Measurements from ENCODE around the gene CELSR1.

Gene CELSR1

DNA sequence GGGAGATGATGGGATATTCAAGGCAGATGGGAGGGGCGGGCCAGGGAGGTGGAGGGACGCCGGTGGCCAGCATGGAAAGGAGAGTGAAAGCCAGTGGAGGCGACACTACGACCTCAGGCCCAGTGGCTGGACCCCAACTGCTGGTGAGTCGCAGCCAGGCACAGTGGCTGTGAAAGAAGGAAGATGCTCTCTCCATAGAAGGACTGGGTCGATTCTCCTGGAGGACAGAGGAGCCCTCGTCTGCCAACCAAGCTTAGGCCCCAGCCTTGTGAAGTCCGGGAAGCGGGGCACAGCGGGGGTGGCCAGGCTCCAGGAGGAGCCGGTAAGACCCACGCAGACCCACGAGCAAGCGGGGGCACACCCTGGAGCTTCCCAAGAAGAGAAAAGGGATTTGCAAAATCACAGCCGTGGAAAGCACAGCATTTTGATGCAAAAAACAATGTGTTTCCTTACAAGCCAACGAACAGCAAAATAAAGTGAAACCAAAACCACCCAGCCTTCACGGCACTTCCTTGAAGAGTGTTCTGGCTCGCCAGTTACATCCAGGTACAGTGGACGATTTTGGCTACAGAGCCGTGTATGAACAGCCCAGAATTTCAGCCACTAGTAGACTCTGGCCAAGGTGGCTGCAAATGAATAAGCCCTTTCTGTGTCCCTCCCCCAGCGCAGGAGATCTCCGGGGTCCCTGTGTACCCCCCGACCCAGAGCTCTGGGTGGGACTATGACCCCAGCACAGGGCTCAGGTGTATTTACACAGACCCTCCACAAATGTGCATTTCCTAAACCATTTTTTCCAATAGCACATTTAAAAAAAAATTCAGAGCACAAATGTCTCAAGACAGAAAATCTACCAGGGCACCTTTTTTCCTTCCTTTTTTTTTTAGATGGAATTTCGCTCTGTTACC is 105.0 kb downstream of the CELSR1 start:
- Histone ChIP-seq H4K20me1 (ENCODE audit: insufficient read depth, low read length) (no peaks in the 10 kb centered on the region), H3K4me3 (ENCODE audit: low read length) (peak overlapping the region; percentile 73), H3K27ac (ENCODE audit: low read length) (no peak overlapping the region), H2AFZ (ENCODE audit: low read depth, low read length) (peak overlapping the region; percentile 96), H3K9ac (ENCODE audit: low read length) (peak overlapping the region; percentile 52), H3K27me3 (ENCODE audit: low read depth, low read length) (peaks cover 14% of the 10 kb centered on the region), H3K36me3 (replicated peaks; ENCODE audit: low read depth, low read length) (no peaks in the 10 kb centered on the region), H3K4me2 (ENCODE audit: low read length) (peak overlapping the region; percentile 89), H3K79me2 (ENCODE audit: low read length) (no peaks in the 10 kb centered on the region), H3K9me3 (ENCODE audit: insufficient read depth, low read length) (no peaks in the 10 kb centered on the region), H3K4me1 (ENCODE audit: low read length) (peaks cover 20% of the 10 kb centered on the region)
- no peak for TF ChIP-seq EZH2phosphoT487 (IDR thresholded peaks at IDR 0.05; ENCODE audit: low read depth)
- TF ChIP-seq, protein P1, sequence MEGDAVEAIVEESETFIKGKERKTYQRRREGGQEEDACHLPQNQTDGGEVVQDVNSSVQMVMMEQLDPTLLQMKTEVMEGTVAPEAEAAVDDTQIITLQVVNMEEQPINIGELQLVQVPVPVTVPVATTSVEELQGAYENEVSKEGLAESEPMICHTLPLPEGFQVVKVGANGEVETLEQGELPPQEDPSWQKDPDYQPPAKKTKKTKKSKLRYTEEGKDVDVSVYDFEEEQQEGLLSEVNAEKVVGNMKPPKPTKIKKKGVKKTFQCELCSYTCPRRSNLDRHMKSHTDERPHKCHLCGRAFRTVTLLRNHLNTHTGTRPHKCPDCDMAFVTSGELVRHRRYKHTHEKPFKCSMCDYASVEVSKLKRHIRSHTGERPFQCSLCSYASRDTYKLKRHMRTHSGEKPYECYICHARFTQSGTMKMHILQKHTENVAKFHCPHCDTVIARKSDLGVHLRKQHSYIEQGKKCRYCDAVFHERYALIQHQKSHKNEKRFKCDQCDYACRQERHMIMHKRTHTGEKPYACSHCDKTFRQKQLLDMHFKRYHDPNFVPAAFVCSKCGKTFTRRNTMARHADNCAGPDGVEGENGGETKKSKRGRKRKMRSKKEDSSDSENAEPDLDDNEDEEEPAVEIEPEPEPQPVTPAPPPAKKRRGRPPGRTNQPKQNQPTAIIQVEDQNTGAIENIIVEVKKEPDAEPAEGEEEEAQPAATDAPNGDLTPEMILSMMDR (IDR thresholded peaks at IDR 0.05; ENCODE audit: low read depth, low read length), result no peak

GRCh38 chr22:46430961-46431838 is 106.2 kb downstream of the CELSR1 start:
- H3K4me3 ChIP-seq (ENCODE audit: low read length), result no peak overlapping the region
- no peaks in the 10 kb centered on the region for H3K9me3 ChIP-seq (ENCODE audit: insufficient read depth, low read length)
- no peak for TF ChIP-seq EZH2phosphoT487 (IDR thresholded peaks at IDR 0.05; ENCODE audit: low read depth)
- TF ChIP-seq, protein P1 (IDR thresholded peaks at IDR 0.05; ENCODE audit: low read depth, low read length), result no peak
- H3K4me1 ChIP-seq (ENCODE audit: low read length), result peaks cover 20% of the 10 kb centered on the region
- H4K20me1 ChIP-seq (ENCODE audit: insufficient read depth, low read length), result no peaks in the 10 kb centered on the region
- no peak overlapping the region for H3K4me2 ChIP-seq (ENCODE audit: low read length)
- H3K9ac ChIP-seq (ENCODE audit: low read length), result no peak overlapping the region
- no peaks in the 10 kb centered on the region for H3K79me2 ChIP-seq (ENCODE audit: low read length)
- no peak overlapping the region for H2AFZ ChIP-seq (ENCODE audit: low read depth, low read length)
- 0 out of 2 replicates have a peak, but pooled peaks cover 3% of the 10 kb centered on the region for H3K27me3 ChIP-seq (ENCODE audit: low read depth, low read length)
- no peak overlapping the region for H3K27ac ChIP-seq (ENCODE audit: low read length)
- no peaks in the 10 kb centered on the region for H3K36me3 ChIP-seq (replicated peaks; ENCODE audit: low read depth, low read length)

DNA sequence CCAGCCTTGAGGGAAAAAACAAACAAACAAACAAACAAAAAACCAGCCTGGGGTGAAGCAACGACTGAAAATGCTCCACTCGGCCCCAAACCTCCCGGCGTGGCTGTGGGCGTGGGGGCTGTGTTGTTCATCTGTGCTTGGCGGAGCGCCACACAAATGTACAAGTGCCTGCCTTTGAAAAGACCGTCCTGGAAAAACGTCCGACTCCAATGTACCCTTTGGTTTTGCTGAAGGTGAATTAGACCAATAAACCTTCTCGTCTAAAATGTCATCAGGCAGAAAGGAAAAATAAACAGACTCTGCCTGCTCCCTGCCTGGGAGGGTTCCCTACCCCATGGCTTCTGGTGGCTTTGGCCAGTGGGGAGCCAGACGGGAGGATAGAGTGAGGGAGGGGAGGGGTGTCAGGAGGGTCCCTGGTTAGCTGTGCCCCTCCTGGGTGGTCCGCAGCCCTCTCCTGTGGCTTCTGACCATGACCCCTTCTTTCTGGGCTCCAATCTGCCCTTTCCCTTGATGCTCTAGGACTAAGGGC is 108.0 kb downstream of the CELSR1 start:
- no peak overlapping the region for H3K4me3 ChIP-seq (ENCODE audit: low read length)
- no peaks in the 10 kb centered on the region for H3K79me2 ChIP-seq (ENCODE audit: low read length)
- peaks cover 29% of the 10 kb centered on the region for H3K4me1 ChIP-seq (ENCODE audit: low read length)
- no peaks in the 10 kb centered on the region for H4K20me1 ChIP-seq (ENCODE audit: insufficient read depth, low read length)
- no peak overlapping the region for H2AFZ ChIP-seq (ENCODE audit: low read depth, low read length)
- no peak overlapping the region for H3K4me2 ChIP-seq (ENCODE audit: low read length)
- H3K9ac ChIP-seq (ENCODE audit: low read length), result no peak overlapping the region
- no peak overlapping the region for H3K27ac ChIP-seq (ENCODE audit: low read length)
- TF ChIP-seq, protein P1 (IDR thresholded peaks at IDR 0.05; ENCODE audit: low read depth, low read length), result no peak
- TF ChIP-seq EZH2phosphoT487 (IDR thresholded peaks at IDR 0.05; ENCODE audit: low read depth), result no peak
- peaks cover 4% of the 10 kb centered on the region; the same call in 1 of the 2 replicates for H3K9me3 ChIP-seq (ENCODE audit: insufficient read depth, low read length)
- H3K36me3 ChIP-seq (replicated peaks; ENCODE audit: low read depth, low read length), result no peaks in the 10 kb centered on the region
- peaks cover 14% of the 10 kb centered on the region; the same call in 1 of the 2 replicates for H3K27me3 ChIP-seq (ENCODE audit: low read depth, low read length)

Measured in OCI-LY3 (cell line).